Measurements from ENCODE around the gene KDM6B.

The KDM6B gene

DNA sequence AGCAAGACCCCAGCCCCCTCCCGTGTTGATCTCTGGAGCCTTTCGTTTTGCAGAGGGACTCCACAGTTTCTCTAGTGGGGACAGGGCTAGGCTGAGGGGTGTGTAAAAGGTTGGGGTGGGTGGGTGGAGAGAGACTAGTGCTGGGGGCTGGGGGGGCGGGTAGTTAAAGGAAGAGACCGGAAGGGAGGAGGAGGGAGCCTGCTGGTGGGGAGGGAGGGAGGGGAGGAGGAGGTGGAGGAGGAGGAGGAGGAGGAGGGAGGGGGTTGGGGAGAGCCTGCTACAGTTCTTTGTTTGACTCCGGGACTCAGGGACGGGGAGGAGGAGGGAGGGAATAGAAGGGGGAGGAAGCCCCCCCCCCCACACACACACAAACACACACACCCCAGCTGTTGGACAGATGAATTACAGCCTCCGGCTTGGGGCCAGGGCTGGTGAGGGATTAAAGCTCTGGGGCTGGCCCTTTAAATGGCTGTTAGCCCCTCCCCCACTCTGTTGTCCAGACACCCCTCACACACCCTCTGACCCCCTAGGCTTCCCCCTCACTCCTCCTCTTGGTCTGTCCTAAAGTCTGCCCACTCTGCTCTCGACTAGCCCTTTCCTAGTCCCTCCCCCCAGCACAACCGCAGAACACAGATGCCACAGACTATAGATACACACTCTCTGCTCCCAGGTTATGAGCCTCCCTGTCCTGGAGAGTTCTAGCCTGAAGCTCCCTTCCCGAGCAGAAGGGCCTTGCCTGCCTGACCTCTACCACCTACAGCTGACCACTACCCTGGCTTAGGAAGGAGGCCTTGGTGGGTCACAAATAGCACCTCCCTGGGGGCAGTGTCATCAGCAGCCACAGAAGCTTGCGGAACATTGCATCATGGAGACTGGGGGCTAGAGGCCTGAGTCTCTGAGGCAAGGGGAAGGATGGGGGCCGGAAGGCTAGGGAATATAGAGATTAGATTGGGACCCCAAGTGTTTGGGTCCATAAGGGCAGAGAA lies 4.4 kb downstream of the KDM6B start (continued):
- TF ChIP-seq ZNF202 (tag by site-specific recombination; IDR thresholded peaks at IDR 0.05; ENCODE audit: borderline replicate concordance) (no peak), ZNF521 (tag by site-specific recombination; IDR thresholded peaks at IDR 0.05) (no peak), IKZF3 (tag by site-specific recombination; IDR thresholded peaks at IDR 0.05) (peak; percentile 29; the same call in 1 of the 2 replicates), HOXA7 (CRISPR knock-in tag; IDR thresholded peaks at IDR 0.05; ENCODE audit: borderline replicate concordance) (no peak), HOXD13 (CRISPR knock-in tag; IDR thresholded peaks at IDR 0.05; ENCODE audit: borderline replicate concordance) (0 out of 2 replicates have a peak, but pooled peaks have one; percentile 14), ZNF138 (tag by site-specific recombination; IDR thresholded peaks at IDR 0.05; ENCODE audit: borderline replicate concordance) (no peak), ZNF350 (tag by site-specific recombination; IDR thresholded peaks at IDR 0.05) (no peak), INSM2 (tag by site-specific recombination; IDR thresholded peaks at IDR 0.05) (no peak), ZNF837 (tag by site-specific recombination; IDR thresholded peaks at IDR 0.05) (no peak), ZNF776 (tag by site-specific recombination; IDR thresholded peaks at IDR 0.05; ENCODE audit: borderline replicate concordance) (no peak), ZNF621 (tag by site-specific recombination; IDR thresholded peaks at IDR 0.05) (no peak), ZBTB8A (tag by site-specific recombination; IDR thresholded peaks at IDR 0.05) (peak; percentile 17; the same call in 1 of the 2 replicates), ZNF707 (tag by site-specific recombination; IDR thresholded peaks at IDR 0.05) (no peak), ZNF175 (tag by site-specific recombination; IDR thresholded peaks at IDR 0.05) (no peak), MZF1 (tag by site-specific recombination; IDR thresholded peaks at IDR 0.05; ENCODE audit: borderline replicate concordance) (no peak), ZNF174 (tag by site-specific recombination; IDR thresholded peaks at IDR 0.05) (no peak), SP3 (tag by site-specific recombination; IDR thresholded peaks at IDR 0.05) (peak; percentile 63), ZNF791 (tag by site-specific recombination; IDR thresholded peaks at IDR 0.05) (no peak), ZNF433 (tag by site-specific recombination; IDR thresholded peaks at IDR 0.05; ENCODE audit: low read depth) (no peak)
- TF ChIP-seq, protein P1, sequence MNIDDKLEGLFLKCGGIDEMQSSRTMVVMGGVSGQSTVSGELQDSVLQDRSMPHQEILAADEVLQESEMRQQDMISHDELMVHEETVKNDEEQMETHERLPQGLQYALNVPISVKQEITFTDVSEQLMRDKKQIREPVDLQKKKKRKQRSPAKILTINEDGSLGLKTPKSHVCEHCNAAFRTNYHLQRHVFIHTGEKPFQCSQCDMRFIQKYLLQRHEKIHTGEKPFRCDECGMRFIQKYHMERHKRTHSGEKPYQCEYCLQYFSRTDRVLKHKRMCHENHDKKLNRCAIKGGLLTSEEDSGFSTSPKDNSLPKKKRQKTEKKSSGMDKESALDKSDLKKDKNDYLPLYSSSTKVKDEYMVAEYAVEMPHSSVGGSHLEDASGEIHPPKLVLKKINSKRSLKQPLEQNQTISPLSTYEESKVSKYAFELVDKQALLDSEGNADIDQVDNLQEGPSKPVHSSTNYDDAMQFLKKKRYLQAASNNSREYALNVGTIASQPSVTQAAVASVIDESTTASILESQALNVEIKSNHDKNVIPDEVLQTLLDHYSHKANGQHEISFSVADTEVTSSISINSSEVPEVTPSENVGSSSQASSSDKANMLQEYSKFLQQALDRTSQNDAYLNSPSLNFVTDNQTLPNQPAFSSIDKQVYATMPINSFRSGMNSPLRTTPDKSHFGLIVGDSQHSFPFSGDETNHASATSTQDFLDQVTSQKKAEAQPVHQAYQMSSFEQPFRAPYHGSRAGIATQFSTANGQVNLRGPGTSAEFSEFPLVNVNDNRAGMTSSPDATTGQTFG (tag by site-specific recombination; IDR thresholded peaks at IDR 0.05; ENCODE audit: borderline replicate concordance): no peak
- TF ChIP-seq, protein P2, sequence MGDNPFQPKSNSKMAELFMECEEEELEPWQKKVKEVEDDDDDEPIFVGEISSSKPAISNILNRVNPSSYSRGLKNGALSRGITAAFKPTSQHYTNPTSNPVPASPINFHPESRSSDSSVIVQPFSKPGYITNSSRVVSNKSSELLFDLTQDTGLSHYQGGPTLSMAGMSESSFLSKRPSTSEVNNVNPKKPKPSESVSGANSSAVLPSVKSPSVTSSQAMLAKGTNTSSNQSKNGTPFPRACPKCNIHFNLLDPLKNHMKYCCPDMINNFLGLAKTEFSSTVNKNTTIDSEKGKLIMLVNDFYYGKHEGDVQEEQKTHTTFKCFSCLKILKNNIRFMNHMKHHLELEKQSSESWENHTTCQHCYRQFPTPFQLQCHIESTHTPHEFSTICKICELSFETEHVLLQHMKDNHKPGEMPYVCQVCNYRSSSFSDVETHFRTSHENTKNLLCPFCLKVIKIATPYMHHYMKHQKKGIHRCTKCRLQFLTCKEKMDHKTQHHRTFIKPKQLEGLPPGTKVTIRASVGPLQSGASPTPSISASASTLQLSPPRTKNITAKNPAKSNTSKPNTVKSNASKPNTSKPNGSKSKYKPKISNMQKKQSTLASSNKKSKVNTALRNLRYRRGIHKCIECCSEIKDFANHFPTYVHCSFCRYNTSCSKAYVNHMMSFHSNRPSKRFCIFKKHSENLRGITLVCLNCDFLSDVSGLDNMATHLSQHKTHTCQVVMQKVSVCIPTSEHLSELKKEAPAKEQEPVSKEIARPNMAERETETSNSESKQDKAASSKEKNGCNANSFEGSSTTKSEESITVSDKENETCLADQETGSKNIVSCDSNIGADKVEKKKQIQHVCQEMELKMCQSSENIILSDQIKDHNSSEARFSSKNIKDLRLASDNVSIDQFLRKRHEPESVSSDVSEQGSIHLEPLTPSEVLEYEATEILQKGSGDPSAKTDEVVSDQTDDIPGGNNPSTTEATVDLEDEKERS (tag by site-specific recombination; IDR thresholded peaks at IDR 0.05): no peak
- TF ChIP-seq, protein P3, sequence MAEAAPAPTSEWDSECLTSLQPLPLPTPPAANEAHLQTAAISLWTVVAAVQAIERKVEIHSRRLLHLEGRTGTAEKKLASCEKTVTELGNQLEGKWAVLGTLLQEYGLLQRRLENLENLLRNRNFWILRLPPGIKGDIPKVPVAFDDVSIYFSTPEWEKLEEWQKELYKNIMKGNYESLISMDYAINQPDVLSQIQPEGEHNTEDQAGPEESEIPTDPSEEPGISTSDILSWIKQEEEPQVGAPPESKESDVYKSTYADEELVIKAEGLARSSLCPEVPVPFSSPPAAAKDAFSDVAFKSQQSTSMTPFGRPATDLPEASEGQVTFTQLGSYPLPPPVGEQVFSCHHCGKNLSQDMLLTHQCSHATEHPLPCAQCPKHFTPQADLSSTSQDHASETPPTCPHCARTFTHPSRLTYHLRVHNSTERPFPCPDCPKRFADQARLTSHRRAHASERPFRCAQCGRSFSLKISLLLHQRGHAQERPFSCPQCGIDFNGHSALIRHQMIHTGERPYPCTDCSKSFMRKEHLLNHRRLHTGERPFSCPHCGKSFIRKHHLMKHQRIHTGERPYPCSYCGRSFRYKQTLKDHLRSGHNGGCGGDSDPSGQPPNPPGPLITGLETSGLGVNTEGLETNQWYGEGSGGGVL (tag by site-specific recombination; IDR thresholded peaks at IDR 0.05): peak; percentile 90
- TF ChIP-seq, protein P4, sequence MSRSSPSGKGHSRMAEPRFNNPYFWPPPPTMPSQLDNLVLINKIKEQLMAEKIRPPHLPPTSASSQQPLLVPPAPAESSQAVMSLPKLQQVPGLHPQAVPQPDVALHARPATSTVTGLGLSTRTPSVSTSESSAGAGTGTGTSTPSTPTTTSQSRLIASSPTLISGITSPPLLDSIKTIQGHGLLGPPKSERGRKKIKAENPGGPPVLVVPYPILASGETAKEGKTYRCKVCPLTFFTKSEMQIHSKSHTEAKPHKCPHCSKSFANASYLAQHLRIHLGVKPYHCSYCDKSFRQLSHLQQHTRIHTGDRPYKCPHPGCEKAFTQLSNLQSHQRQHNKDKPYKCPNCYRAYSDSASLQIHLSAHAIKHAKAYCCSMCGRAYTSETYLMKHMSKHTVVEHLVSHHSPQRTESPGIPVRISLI (tag by site-specific recombination; IDR thresholded peaks at IDR 0.05): no peak
- TF ChIP-seq, protein P5, sequence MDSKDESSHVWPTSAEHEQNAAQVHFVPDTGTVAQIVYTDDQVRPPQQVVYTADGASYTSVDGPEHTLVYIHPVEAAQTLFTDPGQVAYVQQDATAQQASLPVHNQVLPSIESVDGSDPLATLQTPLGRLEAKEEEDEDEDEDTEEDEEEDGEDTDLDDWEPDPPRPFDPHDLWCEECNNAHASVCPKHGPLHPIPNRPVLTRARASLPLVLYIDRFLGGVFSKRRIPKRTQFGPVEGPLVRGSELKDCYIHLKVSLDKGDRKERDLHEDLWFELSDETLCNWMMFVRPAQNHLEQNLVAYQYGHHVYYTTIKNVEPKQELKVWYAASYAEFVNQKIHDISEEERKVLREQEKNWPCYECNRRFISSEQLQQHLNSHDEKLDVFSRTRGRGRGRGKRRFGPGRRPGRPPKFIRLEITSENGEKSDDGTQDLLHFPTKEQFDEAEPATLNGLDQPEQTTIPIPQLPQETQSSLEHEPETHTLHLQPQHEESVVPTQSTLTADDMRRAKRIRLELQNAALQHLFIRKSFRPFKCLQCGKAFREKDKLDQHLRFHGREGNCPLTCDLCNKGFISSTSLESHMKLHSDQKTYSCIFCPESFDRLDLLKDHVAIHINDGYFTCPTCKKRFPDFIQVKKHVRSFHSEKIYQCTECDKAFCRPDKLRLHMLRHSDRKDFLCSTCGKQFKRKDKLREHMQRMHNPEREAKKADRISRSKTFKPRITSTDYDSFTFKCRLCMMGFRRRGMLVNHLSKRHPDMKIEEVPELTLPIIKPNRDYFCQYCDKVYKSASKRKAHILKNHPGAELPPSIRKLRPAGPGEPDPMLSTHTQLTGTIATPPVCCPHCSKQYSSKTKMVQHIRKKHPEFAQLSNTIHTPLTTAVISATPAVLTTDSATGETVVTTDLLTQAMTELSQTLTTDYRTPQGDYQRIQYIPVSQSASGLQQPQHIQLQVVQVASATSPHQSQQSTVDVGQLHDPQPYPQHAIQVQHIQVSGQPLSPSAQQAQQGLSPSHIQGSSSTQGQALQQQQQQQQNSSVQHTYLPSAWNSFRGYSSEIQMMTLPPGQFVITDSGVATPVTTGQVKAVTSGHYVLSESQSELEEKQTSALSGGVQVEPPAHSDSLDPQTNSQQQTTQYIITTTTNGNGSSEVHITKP (tag by site-specific recombination; IDR thresholded peaks at IDR 0.05): peak; percentile 97
